GM23338 (cell line): ENCODE data around the gene NEK11. TPM values are rescaled to one million over a fixed set of nuclear protein-coding genes. Genes with fewer than 3 reads are reported as not detected.

ENCODE experiments used
- ATAC-seq: fragments of 200-7000 bp; cut with Tn5 transposase; 3 replicates; pipeline ENCODE4 v1.9.1; 2020
- DNase-seq: peaks from one replicate; pipeline ENCODE4 v3.0.0-alpha.2; 2015; ENCODE audit warnings: low spot score
- H2AFZ ChIP-seq: fragments of 200-600 bp; sonication (generic); 2 replicates; pipeline ENCODE4 v1.8.0; 2016; ENCODE audit warnings: antibody characterized with exemption, mild to moderate bottlenecking, moderate library complexity
- H3F3A ChIP-seq: fragments of 200-600 bp; sonication (generic); replicated peaks from 2 replicates; pipeline ENCODE4 v1.8.0; 2017; ENCODE audit warnings: antibody characterized with exemption, mixed run types, low read depth
- H3K27ac ChIP-seq: fragments of 200-600 bp; sonication (generic); 2 replicates; pipeline ENCODE4 v1.6.1; 2016; ENCODE audit warnings: low read depth
- H3K27me3 ChIP-seq: fragments of 200-600 bp; sonication (generic); 2 replicates; pipeline ENCODE4 v1.8.0; 2016; ENCODE audit warnings: mild to moderate bottlenecking, mixed run types, moderate library complexity; ENCODE audit not compliant: insufficient read depth
- H3K36me3 ChIP-seq: fragments of 200-600 bp; sonication (generic); 2 replicates; pipeline ENCODE4 v1.8.0; 2016; ENCODE audit warnings: mild to moderate bottlenecking; ENCODE audit not compliant: insufficient read depth
- H3K4me1 ChIP-seq: fragments of 200-600 bp; sonication (generic); 2 replicates; pipeline ENCODE4 v1.8.0; 2016; ENCODE audit warnings: mild to moderate bottlenecking, moderate library complexity; ENCODE audit not compliant: insufficient read depth
- H3K4me2 ChIP-seq: fragments of 200-600 bp; sonication (generic); 2 replicates; pipeline ENCODE4 v1.7.1; 2017; ENCODE audit warnings: mixed run types
- H3K4me3 ChIP-seq: fragments of 200-600 bp; sonication (generic); 2 replicates; pipeline ENCODE4 v1.6.1; 2016; ENCODE audit warnings: mixed run types
- H3K79me2 ChIP-seq: fragments of 200-600 bp; sonication (generic); replicated peaks from 2 replicates; pipeline ENCODE4 v1.8.0; 2017; ENCODE audit warnings: mild to moderate bottlenecking; ENCODE audit not compliant: insufficient read depth
- H3K9me2 ChIP-seq: fragments of 200-600 bp; sonication (generic); 2 replicates; pipeline ENCODE4 v1.8.0; 2017; ENCODE audit not compliant: insufficient read depth
- H4K20me1 ChIP-seq: fragments of 200-600 bp; sonication (generic); replicated peaks from 2 replicates; pipeline ENCODE4 v1.8.0; 2017; ENCODE audit warnings: mild to moderate bottlenecking; ENCODE audit not compliant: insufficient read depth
- H3K27ac Mint-ChIP-seq: 2 replicates; pipeline ENCODE4 v1.8.0; 2020; ENCODE audit warnings: inconsistent platforms, mild to moderate bottlenecking, moderate library complexity, mixed read lengths
- H3K27me3 Mint-ChIP-seq: 3 replicates; pipeline ENCODE4 v1.8.0; 2022; ENCODE audit warnings: low read depth, mild to moderate bottlenecking, moderate library complexity, mixed read lengths, inconsistent platforms; ENCODE audit not compliant: insufficient read depth, poor library complexity
- H3K36me3 Mint-ChIP-seq: 3 replicates; pipeline ENCODE4 v1.8.0; 2021; ENCODE audit warnings: low read depth, mild to moderate bottlenecking, inconsistent platforms, moderate library complexity, mixed read lengths
- H3K4me1 Mint-ChIP-seq: 3 replicates; pipeline ENCODE4 v1.8.0; 2020; ENCODE audit warnings: mild to moderate bottlenecking, inconsistent platforms, mixed read lengths
- H3K4me3 Mint-ChIP-seq: 3 replicates; pipeline ENCODE4 v1.8.0; 2021; ENCODE audit warnings: moderate library complexity, mild to moderate bottlenecking, inconsistent platforms, mixed read lengths
- H3K9me3 Mint-ChIP-seq: 3 replicates; pipeline ENCODE4 v1.8.0; 2020; ENCODE audit warnings: moderate library complexity, mild to moderate bottlenecking, inconsistent platforms, mixed read lengths
- CREB1 ChIP-seq: fragments of 250-450 bp; sonication (Bioruptor Pico); IDR thresholded peaks from 2 replicates; pipeline ENCODE4 v1.5.0; 2020; ENCODE audit warnings: low read depth, mild to moderate bottlenecking, moderate library complexity
- EZH2 ChIP-seq: fragments of 200-600 bp; sonication (generic); IDR thresholded peaks from one replicate; pipeline ENCODE4 v1.8.0; 2017; ENCODE audit warnings: antibody characterized with exemption, mild to moderate bottlenecking, low read depth; ENCODE audit not compliant: unreplicated experiment
- JUNB ChIP-seq: IDR thresholded peaks from one replicate; pipeline ENCODE4 v1.6.1; 2016; ENCODE audit warnings: antibody characterized with exemption; ENCODE audit not compliant: unreplicated experiment
- NANOG ChIP-seq: IDR thresholded peaks from 2 replicates; pipeline ENCODE4 v1.6.1; 2016; ENCODE audit warnings: antibody characterized with exemption, borderline replicate concordance
- STAT1 ChIP-seq: IDR thresholded peaks from one replicate; pipeline ENCODE4 v1.6.1; 2016; ENCODE audit warnings: antibody characterized with exemption; ENCODE audit not compliant: unreplicated experiment
- ZNF114 ChIP-seq: fragments of 250-450 bp; sonication (Bioruptor Pico); IDR thresholded peaks from 2 replicates; pipeline ENCODE4 v1.5.0; 2020; ENCODE audit warnings: mild to moderate bottlenecking, moderate library complexity
- polyA plus RNA-seq: library from polyadenylated mRNA; unstranded; fragments of >200 nt; fragmentation: Nextera tagmentation; extraction: Ambion mirVana; gene quantifications from 2 replicates; pipeline ENCODE4 v1.2.1, GENCODE V29; 2016
- total RNA-seq: library from RNA; depleted of rRNA; stranded (reverse); fragments of >200 nt; shearing (Covaris generic); gene quantifications from 2 replicates; pipeline ENCODE4 v1.2.3, GENCODE V29; 2014
- TF ChIP-seq, protein P1 (sequence below): fragments of 250-450 bp; sonication (Bioruptor Pico); IDR thresholded peaks from 2 replicates; pipeline ENCODE4 v1.5.0; 2020; ENCODE audit warnings: mild to moderate bottlenecking, moderate library complexity
- TF ChIP-seq, protein P2 (sequence below): IDR thresholded peaks from 2 replicates; pipeline ENCODE4 v1.6.1; 2016; ENCODE audit warnings: antibody characterized with exemption

Gene NEK11
- total and polyA plus RNA-seq, 2 experiments from 2014 or later, result 0.80 to 1.1 TPM

DNA sequence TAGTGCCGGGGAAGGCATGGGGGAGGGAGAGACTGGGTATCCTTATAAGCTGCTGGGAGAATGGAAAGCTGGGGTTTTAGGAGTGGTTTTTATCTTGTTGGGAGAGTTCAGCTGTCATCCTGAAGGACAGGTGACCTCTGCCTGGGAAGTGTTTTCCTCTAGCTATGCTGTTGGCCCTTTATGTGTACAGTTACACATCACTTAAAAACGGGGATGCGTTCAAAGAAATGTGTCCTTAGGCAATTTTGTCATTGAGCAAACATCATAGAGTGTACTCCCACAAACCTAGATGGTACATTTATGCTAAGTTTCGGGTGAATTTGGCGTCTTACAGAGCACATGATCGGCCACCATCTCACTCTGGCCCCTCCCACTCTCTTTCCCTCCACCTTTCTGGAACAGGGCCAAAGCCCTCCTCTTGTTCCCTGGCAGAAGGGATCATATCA lies 190.6 kb downstream of the NEK11 start (continued):
- TF ChIP-seq, protein P1, sequence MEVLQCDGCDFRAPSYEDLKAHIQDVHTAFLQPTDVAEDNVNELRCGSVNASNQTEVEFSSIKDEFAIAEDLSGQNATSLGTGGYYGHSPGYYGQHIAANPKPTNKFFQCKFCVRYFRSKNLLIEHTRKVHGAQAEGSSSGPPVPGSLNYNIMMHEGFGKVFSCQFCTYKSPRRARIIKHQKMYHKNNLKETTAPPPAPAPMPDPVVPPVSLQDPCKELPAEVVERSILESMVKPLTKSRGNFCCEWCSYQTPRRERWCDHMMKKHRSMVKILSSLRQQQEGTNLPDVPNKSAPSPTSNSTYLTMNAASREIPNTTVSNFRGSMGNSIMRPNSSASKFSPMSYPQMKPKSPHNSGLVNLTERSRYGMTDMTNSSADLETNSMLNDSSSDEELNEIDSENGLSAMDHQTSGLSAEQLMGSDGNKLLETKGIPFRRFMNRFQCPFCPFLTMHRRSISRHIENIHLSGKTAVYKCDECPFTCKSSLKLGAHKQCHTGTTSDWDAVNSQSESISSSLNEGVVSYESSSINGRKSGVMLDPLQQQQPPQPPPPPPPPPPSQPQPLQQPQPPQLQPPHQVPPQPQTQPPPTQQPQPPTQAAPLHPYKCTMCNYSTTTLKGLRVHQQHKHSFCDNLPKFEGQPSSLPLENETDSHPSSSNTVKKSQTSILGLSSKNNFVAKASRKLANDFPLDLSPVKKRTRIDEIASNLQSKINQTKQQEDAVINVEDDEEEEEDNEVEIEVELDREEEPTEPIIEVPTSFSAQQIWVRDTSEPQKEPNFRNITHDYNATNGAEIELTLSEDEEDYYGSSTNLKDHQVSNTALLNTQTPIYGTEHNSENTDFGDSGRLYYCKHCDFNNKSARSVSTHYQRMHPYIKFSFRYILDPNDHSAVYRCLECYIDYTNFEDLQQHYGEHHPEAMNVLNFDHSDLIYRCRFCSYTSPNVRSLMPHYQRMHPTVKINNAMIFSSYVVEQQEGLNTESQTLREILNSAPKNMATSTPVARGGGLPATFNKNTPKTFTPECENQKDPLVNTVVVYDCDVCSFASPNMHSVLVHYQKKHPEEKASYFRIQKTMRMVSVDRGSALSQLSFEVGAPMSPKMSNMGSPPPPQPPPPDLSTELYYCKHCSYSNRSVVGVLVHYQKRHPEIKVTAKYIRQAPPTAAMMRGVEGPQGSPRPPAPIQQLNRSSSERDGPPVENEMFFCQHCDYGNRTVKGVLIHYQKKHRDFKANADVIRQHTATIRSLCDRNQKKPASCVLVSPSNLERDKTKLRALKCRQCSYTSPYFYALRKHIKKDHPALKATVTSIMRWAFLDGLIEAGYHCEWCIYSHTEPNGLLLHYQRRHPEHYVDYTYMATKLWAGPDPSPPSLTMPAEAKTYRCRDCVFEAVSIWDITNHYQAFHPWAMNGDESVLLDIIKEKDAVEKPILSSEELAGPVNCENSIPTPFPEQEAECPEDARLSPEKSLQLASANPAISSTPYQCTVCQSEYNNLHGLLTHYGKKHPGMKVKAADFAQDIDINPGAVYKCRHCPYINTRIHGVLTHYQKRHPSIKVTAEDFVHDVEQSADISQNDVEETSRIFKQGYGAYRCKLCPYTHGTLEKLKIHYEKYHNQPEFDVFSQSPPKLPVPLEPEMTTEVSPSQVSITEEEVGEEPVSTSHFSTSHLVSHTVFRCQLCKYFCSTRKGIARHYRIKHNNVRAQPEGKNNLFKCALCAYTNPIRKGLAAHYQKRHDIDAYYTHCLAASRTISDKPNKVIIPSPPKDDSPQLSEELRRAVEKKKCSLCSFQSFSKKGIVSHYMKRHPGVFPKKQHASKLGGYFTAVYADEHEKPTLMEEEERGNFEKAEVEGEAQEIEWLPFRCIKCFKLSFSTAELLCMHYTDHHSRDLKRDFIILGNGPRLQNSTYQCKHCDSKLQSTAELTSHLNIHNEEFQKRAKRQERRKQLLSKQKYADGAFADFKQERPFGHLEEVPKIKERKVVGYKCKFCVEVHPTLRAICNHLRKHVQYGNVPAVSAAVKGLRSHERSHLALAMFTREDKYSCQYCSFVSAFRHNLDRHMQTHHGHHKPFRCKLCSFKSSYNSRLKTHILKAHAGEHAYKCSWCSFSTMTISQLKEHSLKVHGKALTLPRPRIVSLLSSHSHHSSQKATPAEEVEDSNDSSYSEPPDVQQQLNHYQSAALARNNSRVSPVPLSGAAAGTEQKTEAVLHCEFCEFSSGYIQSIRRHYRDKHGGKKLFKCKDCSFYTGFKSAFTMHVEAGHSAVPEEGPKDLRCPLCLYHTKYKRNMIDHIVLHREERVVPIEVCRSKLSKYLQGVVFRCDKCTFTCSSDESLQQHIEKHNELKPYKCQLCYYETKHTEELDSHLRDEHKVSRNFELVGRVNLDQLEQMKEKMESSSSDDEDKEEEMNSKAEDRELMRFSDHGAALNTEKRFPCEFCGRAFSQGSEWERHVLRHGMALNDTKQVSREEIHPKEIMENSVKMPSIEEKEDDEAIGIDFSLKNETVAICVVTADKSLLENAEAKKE (CRISPR knock-in tag), result no peak

DNA sequence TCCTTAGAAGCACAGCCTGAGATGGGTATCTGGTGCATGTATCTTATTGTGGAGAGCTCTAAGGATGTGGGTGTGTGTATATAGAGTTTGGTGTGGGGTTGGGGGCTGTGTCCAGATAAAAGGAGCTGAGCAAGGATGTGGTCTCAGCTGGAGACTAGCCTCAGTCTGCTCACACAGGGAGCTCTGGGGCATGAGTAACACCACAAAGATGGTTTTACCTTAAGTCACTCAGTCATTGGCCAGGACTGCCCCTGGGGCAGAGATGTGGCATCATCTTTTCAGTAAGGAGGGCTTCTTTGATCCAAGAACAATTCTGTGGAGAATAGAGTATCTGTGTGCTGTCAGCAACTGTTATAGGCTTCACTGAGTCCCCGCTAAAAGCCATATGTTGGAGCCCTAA lies 191.5 kb downstream of the NEK11 start:
- H3K4me2 ChIP-seq, result no peak overlapping the region
- H3K36me3 Mint-ChIP-seq, result no peaks in the 10 kb centered on the region
- H3K9me3 Mint-ChIP-seq, result no peaks in the 10 kb centered on the region
- TF ChIP-seq ZNF114 (no peak), STAT1 (no peak), CREB1 (CRISPR knock-in tag) (no peak), NANOG (no peak), EZH2 (no peak), JUNB (no peak)
- TF ChIP-seq, protein P2, sequence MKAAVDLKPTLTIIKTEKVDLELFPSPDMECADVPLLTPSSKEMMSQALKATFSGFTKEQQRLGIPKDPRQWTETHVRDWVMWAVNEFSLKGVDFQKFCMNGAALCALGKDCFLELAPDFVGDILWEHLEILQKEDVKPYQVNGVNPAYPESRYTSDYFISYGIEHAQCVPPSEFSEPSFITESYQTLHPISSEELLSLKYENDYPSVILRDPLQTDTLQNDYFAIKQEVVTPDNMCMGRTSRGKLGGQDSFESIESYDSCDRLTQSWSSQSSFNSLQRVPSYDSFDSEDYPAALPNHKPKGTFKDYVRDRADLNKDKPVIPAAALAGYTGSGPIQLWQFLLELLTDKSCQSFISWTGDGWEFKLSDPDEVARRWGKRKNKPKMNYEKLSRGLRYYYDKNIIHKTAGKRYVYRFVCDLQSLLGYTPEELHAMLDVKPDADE, result no peak
- TF ChIP-seq, protein P1 (CRISPR knock-in tag), result no peak

More for the DNA sequence above, 191.5 kb downstream of the NEK11 start:
- H3K4me1 ChIP-seq, result no peaks in the 10 kb centered on the region
- H2AFZ ChIP-seq, result no peak overlapping the region
- H3K27ac ChIP-seq, result no peak overlapping the region
- H3K9me2 ChIP-seq, result no peaks in the 10 kb centered on the region
- no peaks in the 10 kb centered on the region for H3F3A ChIP-seq
- no peak overlapping the region for H3K4me3 Mint-ChIP-seq
- H3K27me3 Mint-ChIP-seq, result peaks cover 4% of the 10 kb centered on the region
- DNase-seq, result no peak
- H3K27me3 ChIP-seq, result no peaks in the 10 kb centered on the region
- no peak overlapping the region for H3K27ac Mint-ChIP-seq
- no peak for ATAC-seq
- H3K4me1 Mint-ChIP-seq, result peaks cover 15% of the 10 kb centered on the region; the same call in 2 of the 3 replicates
- H3K36me3 ChIP-seq, result no peaks in the 10 kb centered on the region
- no peaks in the 10 kb centered on the region for H3K79me2 ChIP-seq
- H3K4me3 ChIP-seq, result no peak overlapping the region
- H4K20me1 ChIP-seq, result no peaks in the 10 kb centered on the region
